AG08396 (cell line): ENCODE data around the gene PMF1.
A peak's percentile ranks its signal among the peaks of the same experiment; 100 is the strongest.

Experiments used
- DNase-seq: peaks from one replicate; pipeline ENCODE4 v3.0.0; 2012; ENCODE audit warnings: low spot score, mixed read lengths

The PMF1 gene

DNA sequence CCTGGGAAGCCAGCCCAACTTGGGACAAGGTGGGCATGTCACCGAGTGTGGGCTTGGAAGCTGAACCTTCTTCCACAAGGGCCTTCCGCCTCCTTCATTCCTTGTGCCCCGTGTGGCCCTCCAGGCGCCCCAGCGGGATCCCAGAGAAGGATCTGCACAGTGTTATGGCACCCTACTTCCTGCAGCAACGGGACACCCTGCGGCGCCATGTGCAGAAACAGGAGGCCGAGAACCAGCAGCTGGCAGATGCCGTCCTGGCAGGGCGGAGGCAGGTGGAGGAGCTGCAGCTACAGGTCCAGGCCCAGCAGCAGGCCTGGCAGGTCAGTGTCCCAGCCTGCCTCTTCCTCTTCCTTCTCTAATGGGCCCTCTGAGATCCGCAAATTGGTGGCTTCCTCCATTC lies 23.4 kb downstream of the PMF1 start:
- no peak for DNase-seq

DNA sequence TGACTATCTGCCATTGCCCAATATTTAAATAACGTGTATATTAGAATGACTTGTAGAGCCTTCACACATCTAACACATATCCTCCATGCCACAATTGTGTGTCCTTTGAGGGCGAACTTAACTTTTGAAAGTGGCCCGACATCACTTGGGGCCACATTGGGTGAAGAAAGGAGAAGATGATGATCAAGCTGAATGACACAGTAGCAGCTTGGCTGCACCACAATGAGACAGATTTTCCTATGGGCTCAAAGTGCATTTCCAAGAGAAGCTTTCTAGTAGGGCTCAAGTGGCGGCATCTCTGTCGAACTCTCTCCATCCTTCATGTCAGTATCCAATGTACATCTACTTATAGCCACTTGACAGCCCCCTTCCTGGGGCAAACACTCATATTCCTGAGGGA lies 25.4 kb downstream of the PMF1 start:
- no peak for DNase-seq

DNA sequence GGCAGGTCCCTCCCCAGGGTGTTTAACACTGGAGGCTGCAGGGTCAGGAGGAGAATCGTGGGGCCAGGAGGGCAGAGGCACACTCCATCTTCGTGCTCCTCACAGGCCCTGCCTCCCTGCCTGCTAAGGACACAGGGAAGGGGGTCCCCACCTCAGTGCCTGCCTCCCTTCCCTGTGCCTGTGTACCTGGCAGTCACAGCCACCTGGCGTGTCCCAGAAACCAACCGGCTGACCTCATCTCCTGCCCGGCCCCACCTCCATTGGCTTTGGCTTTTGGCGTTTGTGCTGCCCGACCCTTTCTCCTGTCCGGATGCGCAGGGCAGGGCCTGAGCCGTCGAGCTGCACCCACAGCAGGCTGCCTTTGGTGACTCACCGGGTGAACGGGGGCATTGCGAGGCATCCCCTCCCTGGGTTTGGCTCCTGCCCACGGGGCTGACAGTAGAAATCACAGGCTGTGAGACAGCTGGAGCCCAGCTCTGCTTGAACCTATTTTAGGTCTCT lies 28.6 kb downstream of the PMF1 start:
- DNase-seq, result peak; percentile 40

DNA sequence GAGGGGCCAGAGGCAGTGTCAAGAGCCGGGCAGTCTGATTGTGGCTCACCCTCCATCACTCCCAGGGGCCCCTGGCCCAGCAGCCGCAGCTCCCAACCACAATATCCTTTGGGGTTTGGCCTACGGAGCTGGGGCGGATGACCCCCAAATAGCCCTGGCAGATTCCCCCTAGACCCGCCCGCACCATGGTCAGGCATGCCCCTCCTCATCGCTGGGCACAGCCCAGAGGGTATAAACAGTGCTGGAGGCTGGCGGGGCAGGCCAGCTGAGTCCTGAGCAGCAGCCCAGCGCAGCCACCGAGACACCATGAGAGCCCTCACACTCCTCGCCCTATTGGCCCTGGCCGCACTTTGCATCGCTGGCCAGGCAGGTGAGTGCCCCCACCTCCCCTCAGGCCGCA lies 29.1 kb downstream of the PMF1 start, which contains the start of gene BGLAP:
Gene BGLAP (plus strand): TSS at position 259 of the 400 bp plus-strand sequence. CDS start 48 bp downstream, at position 307.
- DNase-seq, result no peak

DNA sequence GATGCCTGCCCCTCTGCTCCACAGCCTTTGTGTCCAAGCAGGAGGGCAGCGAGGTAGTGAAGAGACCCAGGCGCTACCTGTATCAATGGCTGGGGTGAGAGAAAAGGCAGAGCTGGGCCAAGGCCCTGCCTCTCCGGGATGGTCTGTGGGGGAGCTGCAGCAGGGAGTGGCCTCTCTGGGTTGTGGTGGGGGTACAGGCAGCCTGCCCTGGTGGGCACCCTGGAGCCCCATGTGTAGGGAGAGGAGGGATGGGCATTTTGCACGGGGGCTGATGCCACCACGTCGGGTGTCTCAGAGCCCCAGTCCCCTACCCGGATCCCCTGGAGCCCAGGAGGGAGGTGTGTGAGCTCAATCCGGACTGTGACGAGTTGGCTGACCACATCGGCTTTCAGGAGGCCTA lies 29.9 kb downstream of the PMF1 start:
- DNase-seq, result no peak

DNA sequence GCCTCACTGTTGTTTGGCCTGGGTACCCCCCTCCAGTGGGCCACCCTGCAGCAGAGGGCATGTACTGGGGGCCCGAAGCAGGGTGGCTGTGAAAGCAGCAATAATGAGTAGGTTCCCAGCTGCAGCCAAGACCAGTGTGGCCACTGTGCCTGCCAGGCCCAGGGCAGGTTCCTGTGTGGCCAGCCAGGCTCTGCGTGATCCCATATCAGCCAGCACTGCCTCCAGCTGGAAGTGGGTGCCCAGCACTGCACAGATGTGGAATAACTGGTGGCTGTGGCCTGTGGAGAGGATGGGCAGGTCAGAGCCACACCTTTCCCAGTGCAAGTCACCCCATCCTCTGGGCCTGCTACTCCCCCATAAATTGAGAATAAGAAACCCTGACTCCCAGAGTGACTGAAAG lies 31.3 kb downstream of the PMF1 start:
- no peak for DNase-seq

DNA sequence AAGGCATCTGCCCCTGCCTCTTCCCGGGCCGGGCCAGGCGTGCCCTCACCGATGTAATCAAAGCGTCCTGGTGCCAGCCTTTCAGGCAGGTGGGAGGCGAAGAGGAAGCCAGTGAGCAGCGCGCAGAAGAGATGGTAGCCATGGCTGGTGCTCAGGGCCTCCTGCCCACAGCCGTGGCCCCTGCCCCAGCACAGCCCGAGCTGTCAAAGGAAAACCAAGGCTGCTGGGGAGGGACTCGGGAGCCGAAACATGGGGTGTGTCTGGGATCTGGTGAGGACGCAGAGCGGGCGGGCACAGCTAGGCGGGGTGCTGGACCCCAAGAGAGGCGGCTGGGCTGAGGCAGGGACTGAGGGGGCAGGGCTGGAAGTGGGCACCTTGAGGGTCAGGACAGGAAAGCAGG lies 31.9 kb downstream of the PMF1 start:
- DNase-seq, result no peak

DNA sequence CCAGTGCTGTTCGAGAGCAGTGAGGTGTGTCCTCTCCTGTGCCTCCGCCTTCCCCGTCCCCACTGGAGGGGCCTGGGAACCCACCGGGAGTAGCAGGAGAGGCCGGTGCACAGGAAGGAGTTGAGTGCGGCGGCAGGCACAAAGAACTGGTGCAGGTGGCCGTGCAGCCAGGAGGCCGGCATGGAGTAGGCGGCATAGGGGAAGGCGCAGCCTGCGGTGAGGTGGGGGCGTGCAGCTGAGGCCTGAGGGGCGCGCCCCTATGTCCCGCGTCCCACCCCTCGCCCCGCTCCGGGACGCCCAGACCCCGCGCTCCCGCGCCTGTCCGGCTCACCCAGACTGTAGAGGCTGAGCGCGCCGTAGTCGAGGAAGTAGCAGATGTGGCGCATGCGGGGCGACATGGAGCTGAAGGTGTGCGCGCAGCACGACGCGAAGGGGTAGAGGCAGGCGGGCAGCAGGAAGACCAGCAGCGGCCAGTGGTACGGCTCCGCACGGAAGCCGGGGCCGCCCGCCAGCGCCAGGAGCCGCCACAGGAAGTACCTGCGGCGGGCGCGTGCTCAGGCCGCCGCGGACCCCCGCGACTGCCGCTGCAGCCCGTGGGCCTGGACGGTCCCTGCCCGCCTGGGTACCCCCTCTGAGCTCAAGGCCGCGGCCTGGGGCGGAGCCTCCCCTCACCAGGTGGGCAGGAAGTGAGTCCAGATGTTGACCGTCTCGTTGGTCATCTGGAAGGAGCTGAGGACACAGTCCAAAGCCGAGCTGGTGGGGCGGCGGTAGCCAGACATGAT lies 32.8 kb downstream of the PMF1 start:
- DNase-seq, result peak; percentile 57

DNA sequence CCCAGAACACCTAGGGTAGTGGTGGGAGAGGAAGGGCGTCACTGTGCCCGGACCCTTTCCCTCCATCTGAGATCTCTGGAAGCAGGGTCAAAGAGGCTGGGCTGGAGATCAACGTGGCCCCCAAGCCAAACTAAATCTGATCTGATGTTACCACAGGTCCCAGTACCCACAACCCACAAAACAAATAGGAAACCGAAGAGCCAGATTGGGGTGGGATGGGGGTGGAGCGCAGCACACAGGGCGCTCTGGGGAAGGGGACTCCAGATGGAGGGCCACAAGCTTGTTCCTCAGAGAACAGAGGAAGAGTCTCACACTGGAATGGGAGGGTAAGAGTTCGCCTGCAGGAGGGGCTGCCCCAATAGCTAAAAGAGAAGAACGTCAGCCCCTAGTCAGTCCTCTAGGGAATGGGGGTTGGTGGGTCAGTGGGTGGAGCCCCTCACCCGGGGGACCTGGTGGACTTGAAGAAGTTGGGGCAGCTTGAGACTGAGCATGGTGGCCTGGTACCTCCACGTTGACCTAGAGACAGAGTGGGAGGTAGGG lies 33.5 kb downstream of the PMF1 start:
- no peak for DNase-seq

DNA sequence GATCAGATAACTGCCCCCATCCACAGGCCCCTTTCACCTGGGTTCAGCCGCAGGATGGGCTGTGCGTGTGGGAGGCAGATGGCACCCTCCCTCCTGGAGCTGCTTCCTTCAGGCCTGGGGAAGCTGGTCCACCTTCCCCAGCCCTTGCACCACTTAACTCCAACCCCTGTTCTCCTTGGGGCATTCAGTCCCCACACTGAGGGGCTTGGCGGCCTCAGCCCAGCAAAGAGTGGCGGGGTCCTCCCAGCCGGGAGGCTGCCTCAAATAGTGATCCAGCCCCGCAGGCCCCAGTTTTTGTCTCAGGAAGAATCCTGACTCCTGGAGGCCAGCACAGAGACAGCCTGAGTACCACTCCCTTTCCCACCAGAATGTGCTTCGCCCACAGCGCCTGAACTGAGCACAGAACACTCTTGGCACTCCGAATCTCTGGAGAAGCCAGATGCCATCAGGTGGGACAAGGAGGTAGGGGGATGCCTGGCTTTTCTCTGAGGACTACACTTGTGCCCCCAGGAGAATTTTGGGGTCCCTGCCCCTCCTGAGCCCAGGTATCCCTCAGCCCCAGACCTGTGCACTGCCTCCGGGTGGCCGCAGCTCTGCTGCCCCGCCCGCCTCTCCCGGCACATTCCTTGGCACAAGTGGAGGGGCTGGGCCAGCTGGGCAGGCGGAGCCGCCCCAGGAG lies 34.1 kb downstream of the PMF1 start:
- peak; percentile 25 for DNase-seq

DNA sequence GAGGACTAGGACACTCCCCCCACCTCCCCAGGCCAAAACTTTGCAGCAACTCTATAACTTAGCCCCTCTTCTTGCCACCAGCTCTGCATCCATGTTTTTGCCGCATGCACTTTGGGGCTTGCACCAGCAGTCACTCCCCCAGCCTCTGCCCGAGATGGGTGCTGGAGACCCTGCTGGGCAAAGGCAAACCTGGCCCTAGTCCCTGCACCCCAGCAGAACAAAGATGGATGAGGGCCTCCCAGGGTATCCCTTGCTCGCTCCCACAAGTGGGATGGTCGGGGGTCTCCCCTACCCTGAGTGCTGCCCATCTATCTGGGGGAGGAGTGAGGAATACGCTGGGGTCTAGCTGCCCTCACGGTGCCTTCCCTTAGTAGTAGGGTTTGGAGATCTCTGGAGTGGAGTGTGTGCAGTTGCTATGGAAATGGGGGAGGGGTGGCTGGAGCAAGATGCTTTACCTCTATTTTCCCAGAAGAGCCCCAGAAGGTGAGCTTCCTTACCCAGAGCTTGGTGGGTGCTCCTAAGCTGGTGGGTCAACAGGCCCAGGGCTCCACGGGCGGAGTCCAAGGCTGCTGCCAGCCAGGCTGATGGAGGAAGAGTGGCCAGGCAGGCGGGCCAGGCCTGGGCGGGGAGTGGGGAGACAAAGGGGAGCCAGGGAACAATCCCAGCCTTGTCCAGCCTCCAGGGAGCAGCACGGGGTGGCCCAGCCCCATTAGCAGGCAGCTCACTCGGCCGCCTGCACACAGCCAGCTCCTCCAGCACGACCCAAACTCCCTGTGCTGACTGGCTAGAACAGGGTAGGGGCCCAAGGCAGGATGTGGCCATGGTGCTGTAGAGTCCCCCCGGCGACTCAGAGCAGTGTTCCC lies 34.9 kb downstream of the PMF1 start, which contains the start of gene PAQR6:
Gene PAQR6 (minus strand): TSS at position 597 of the 863 bp plus-strand sequence. CDS start 1,325 bp downstream, outside the sequence.
- no peak for DNase-seq

DNA sequence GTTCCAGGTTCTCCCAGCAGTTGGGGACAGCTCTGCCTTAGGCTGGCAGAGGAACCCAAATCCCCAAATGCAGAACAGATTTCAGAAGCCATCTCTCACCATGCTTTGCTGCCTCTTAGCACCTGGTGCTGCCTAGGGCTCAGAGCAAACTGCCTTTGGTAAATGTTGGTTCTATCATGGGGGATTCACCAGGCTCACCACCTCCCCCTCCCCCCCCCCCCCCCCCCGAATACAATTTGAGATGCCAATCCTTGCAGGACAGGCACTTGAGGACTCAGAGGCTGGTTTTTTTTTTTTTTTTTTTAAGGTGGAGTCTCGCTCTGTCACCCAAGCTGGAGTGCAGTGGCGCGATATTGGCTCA lies 35.5 kb downstream of the PMF1 start:
- no peak for DNase-seq

DNA sequence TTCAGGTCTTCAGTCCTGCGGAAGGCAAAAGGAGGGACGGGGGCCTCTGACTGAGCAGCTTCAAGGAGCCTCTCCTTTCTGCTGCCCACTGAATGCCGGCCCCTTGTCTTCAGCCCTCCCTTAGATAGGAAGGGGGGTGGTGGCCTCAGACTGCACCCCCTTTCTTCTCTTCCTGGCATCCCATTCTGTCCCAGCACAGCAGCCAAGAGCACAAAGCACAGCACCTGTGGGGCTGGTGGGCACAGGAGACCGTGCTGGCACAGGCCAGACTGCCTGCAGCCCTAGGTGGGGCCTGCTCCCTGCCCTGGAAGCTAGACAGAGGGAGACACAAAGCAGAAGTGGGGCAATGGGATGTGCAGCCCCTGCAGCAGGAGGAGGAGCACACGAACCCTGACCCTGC lies 36.8 kb downstream of the PMF1 start:
- no peak for DNase-seq

DNA sequence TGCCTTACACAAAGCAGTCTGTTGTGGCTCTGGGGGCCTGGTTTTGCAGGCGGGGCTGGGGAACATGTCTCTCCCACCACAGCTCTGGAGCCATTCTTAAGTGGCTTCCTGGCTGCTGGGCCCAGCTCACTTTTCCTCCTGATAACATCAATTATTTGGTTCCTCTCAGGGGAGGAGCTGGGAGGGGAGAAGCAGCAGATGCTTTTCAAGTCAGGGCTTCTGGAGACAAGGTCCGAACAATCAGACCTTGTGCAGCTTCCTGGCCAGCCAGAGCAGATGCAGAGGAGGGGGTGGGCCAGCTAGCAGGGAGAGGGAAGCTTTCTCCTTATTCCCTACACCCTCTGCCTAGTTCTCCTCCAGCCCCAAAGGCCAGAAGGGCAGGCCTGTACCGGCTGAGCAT lies 38.7 kb downstream of the PMF1 start:
- no peak for DNase-seq

DNA sequence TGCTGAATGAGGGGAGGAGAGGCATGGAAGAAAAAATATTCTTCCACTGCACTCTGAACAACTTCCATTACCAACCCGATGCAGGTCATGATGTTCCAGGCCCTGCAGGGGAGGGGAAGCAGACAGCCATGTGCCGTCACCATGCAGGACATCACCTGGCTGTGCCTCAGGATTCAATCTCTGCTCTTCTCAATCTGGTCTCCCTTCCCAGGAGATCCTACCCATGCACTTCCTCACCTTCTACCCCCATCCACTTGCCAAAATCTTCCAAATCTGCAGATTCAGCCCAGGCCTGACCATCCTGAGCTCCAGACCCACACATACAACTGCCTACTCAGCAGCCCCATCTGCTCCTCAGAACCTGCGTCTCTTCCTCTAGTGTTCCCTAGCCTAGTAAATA lies 40.8 kb downstream of the PMF1 start:
- DNase-seq, result no peak

DNA sequence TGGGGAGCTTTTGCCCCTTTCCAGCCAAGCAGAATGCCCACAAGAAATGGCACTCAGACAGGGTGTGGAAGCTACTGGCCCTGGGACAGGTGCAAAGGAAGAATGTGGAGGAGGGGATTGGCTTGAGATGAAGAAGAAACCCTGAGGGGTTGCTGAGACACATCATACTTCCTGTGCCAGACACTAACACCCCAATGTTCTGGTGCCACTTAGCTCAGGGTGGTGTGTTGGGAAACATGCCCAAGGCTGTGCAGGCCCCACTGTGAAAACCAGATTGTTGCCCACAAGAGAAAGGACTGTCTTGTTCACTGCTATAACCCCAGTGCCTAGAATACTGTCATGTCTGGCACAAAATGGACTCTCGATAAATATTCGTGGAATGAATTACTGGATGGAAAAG lies 44.9 kb downstream of the PMF1 start:
- DNase-seq, result no peak

DNA sequence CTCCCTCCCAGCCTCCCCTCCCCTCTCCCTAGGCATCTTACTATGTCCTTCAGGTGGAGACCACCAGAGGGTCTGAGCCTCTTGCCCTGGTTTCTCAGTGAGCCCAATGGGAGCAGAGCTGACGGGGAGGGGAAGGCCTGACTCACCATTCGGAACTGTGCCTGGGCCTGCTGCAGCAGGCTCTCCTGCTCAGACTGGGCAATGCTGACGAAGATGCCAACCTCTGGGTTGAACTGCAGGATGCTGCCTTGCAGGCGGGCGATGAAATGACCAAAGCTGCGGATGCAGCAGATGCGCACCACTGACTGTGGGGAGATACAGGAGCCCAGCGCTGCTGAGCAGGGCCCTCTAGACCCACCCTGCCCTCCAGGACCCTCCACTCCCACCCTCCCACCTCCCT lies 46.1 kb downstream of the PMF1 start:
- DNase-seq, result no peak

DNA sequence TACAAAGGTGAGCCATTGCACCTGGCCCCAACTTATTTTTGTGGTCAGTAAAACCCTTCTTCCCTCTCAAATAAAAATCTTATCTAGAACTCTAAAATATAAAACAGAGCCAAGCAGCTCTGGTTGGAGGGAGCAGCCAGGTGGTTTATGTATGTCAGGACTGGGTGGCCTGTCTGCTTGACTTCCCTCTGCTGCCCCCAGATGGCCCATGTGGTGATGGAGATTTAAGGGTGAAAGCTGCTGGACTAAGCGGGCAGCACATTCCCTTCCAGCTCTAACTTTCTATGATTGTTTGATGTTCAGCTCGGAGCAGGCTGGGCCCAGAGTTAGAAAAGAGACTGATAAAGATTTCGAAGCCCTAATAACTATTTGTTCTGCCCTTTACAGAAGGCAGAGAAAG lies 47.0 kb downstream of the PMF1 start:
- no peak for DNase-seq

DNA sequence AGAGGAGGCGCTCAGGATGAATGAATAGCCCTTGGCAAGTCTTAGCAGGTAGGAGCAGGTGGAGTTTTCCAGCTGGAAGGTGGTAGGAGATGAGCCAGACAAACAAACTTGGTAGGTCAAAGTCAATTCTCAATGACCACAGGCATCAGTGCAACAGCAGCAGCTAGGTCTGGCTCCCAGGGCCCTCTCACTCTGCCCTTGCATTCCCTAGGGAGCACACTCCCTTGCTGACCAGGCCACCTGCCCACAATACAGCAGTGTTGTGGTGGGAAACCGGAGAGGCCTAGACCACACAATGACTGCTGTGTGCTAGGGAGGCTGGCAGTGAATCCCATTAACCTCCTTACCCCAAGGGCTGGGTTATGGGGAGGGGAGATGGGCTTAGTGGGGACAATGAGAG lies 48.1 kb downstream of the PMF1 start:
- no peak for DNase-seq

DNA sequence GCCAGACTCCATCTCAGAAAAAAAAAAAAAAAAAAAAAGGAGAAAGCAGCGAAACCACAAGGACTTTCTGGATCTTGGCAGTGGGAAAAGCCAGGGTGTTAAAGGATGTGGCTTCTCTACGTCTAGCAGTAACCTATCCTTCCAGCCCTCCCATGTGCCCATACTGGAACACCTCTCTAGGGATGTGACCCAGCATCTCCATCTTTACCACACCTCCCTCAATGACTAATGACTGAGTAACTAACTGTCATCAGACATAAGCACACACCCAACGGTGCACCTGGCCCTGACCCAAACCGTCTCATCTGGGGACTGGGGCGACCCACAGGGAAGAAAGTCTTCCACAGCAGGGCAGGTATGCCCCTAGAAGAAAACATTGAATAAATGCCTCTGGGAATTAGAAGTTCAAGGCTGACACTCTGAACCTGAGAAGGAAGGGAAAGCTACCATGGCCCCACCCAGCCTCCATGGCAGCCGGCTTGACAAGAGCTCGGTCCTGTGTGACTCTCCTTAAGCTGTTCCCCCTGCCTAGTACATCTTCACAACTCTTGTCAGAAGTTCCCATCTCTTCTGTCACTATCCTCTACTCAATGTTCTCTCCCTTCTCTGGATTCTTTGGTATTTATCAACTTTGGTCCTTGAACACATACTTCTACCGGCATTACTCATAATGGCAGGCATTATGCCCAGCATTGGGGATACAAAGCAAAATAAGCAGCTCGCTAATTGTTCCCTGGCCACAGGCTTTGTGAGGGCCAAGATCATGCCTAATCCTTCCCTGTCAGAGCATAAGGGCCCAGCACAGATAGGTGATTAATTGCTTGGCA lies 49.9 kb downstream of the PMF1 start:
- peak; percentile 81 for DNase-seq

DNA sequence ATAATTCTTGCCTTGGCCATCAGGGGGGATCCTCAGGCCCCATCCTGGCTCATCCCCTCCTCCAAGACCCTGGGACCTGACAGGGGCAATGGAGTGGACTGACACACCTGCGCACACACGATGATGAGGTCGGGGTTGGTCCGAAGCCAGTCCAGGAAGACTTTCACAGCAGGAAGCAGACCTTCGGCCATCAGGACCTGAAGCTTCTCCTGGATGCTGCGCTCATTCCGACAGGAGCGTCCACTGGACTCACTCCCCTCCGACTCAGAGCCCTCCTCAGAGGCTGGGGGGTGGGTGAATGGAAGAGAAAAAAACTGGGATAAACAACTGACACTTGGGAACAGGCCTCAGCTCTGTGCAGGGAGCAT lies 50.5 kb downstream of the PMF1 start:
- DNase-seq, result no peak
